PFSK-1 (cell line): ENCODE results near the gene MFAP3.

Source experiments
- POLR2AphosphoS5 ChIP-seq: IDR thresholded peaks from 2 replicates; pipeline ENCODE4 v1.6.1; 2012; ENCODE audit warnings: low read depth, mild to moderate bottlenecking, control low read depth, low read length, moderate library complexity
- SIN3A ChIP-seq: IDR thresholded peaks from 2 replicates; pipeline ENCODE4 v1.6.1; 2012; ENCODE audit warnings: mild to moderate bottlenecking, low read length, moderate library complexity, borderline replicate concordance; ENCODE audit not compliant: insufficient read depth

- no peak for TF ChIP-seq POLR2AphosphoS5
- no peak for TF ChIP-seq SIN3A
Measured at GRCh38 chr5:153999995-154000394, 38.8 kb upstream of the MFAP3 start.
